ENCODE data around the gene MYPOP. TPM values are rescaled to one million over a fixed set of nuclear protein-coding genes. Genes with fewer than 3 reads are reported as not detected.

Gene MYPOP
- total and polyA plus RNA-seq, 2 donors from 2014 or later = 6.7 to 11.7 TPM

DNA sequence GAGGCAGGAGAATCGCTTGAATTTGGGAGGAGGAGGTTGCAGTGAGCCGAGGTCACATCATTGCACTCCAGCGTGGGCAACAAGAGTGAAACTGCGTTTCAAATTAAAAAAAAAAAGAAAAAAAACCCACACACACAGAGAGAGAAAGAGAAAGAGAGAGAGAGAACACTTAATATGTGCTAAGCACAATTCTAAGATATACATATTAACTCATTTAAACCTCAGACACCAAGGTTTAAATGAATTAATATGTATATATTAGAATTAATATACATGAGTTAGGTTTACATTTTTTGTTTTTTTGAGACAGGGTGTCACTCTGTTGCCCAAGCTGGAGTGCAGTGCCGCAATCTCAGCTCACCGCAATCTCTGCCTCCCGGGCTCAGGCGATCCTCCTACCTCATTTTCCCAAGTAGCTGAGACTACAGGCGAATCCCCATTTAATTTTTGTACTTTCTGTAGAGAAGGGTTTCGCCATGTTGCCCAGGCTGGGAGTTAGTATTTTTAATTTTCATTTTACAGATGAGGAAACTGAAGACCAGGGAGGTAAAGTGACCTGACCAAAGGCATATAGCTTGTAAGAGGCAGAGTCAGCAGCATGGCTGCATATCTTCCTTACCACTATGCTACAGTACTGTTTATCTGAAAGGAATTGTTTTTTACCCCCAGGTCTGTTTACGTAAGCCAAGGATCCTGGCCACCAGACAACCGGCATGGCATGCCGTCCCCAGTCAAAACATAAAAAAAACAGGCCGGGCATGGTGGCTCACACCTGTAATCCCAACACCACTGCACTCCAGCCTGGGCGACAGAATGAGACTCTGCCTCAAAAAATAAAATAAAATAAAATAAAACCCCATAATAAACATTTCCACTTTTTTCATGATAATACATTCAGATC, 41.8 kb downstream of the MYPOP start:
- H3K27ac ChIP-seq (ENCODE audit: low read depth in 2 of 2, low read length in 2 of 2) = no peak overlapping the region
- no peak for DNase-seq
- FAIRE-seq = no peak
- H3K27me3 ChIP-seq (ENCODE audit: control insufficient read depth, insufficient read depth, low read length) = peaks cover 13% of the 10 kb centered on the region
- no peak overlapping the region for H3K9ac ChIP-seq (ENCODE audit: low read length in 3 of 3)
- H3K9me3 ChIP-seq (ENCODE audit: control insufficient read depth in 2 of 3, insufficient read depth in 1 of 3, low read length in 3 of 3) = no peaks in the 10 kb centered on the region
- TF ChIP-seq, protein P1, sequence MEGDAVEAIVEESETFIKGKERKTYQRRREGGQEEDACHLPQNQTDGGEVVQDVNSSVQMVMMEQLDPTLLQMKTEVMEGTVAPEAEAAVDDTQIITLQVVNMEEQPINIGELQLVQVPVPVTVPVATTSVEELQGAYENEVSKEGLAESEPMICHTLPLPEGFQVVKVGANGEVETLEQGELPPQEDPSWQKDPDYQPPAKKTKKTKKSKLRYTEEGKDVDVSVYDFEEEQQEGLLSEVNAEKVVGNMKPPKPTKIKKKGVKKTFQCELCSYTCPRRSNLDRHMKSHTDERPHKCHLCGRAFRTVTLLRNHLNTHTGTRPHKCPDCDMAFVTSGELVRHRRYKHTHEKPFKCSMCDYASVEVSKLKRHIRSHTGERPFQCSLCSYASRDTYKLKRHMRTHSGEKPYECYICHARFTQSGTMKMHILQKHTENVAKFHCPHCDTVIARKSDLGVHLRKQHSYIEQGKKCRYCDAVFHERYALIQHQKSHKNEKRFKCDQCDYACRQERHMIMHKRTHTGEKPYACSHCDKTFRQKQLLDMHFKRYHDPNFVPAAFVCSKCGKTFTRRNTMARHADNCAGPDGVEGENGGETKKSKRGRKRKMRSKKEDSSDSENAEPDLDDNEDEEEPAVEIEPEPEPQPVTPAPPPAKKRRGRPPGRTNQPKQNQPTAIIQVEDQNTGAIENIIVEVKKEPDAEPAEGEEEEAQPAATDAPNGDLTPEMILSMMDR (IDR thresholded peaks at IDR 0.05; ENCODE audit: borderline replicate concordance, extremely low read depth, insufficient read depth) = no peak
- no peak overlapping the region for H3K4me3 ChIP-seq (ENCODE audit: low read length in 3 of 3)
- peaks cover 0 to 10% (median 0%) of the 10 kb centered on the region in 3 donors for H3K4me1 ChIP-seq (ENCODE audit: control insufficient read depth in 2 of 3, insufficient read depth in 2 of 3, low read depth in 1 of 3, low read length in 3 of 3)
- no peaks in the 10 kb centered on the region for H3K36me3 ChIP-seq (ENCODE audit: control insufficient read depth in 2 of 3, insufficient read depth in 3 of 3, low read length in 3 of 3)
- intact Hi-C loops (cut with DNase I) = no loop called here

DNA sequence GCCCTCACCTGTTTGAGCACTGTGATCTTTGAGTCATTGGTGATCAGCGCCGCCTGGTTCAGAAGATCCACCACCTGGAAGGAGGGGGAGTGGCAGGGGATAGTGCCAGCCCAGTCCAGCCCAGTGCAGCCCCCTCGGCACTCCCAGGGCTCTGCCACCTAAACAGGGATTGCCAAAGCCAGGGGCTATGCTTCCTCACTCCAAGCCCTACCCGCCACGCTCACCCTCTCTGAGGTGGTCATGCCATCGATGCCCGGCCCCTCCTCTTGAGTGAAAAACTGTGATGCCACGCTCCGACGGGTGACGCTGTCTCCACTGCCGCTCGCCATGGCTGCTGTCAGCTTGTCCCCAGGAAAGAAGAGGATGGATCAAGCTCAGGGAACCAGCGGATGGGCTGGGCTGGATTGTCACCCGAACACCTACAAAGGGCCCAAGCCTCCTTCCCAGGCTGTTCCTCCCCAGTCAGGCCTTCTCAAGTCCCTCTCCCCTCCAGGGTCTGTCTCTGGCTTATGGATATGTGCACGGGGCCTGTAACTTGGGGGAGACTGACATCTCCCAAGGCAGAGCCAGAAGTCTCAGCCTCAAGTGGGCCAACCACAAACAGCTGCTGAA, 48.1 kb downstream of the MYPOP start:
- TF ChIP-seq, protein P1 (IDR thresholded peaks at IDR 0.05; ENCODE audit: borderline replicate concordance, extremely low read depth, insufficient read depth) = no peak
- intact Hi-C loops (cut with DNase I) = no loop called here
- no peak overlapping the region for H3K9ac ChIP-seq (ENCODE audit: low read length in 3 of 3)
- H3K4me3 ChIP-seq (ENCODE audit: low read length in 3 of 3) = no peak overlapping the region
- DNase-seq (no peak), FAIRE-seq (no peak)
- no peaks in the 10 kb centered on the region for H3K9me3 ChIP-seq (ENCODE audit: control insufficient read depth in 2 of 3, insufficient read depth in 1 of 3, low read length in 3 of 3)
- H3K36me3 ChIP-seq (ENCODE audit: control insufficient read depth in 2 of 3, insufficient read depth in 3 of 3, low read length in 3 of 3) = peaks cover 4 to 31% (median 9%) of the 10 kb centered on the region in 3 donors
- no peak overlapping the region for H3K27ac ChIP-seq (ENCODE audit: low read depth in 2 of 2, low read length in 2 of 2)
- H3K4me1 ChIP-seq (ENCODE audit: control insufficient read depth in 2 of 3, insufficient read depth in 2 of 3, low read depth in 1 of 3, low read length in 3 of 3) = no peaks in the 10 kb centered on the region
- no peaks in the 10 kb centered on the region for H3K27me3 ChIP-seq (ENCODE audit: control insufficient read depth, insufficient read depth, low read length)

DNA sequence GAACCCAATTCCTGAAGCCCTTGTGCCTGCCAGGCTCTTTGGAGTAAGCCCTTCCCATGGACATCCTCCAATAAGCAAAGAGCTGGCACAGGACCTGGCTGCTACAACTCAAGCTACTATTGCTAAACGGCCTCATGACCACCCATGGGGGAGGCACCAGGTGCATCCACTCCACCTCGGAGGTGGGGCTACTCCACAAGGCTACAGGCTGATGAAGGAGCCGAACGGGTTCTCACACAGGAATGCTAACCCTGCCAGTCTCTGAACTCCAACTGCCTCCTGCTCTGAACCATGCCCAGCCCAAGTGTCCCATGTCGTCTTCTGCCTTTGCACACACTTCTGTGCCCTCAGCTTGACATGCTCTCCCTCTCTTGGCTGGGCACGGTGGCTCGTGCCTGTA, 49.4 kb downstream of the MYPOP start:
- no peak overlapping the region for H3K9ac ChIP-seq (ENCODE audit: low read length in 3 of 3)
- peaks cover 12 to 44% (median 17%) of the 10 kb centered on the region in 3 donors for H3K36me3 ChIP-seq (ENCODE audit: control insufficient read depth in 2 of 3, insufficient read depth in 3 of 3, low read length in 3 of 3)
- no peak overlapping the region for H3K27ac ChIP-seq (ENCODE audit: low read depth in 2 of 2, low read length in 2 of 2)
- no peak for DNase-seq
- H3K27me3 ChIP-seq (ENCODE audit: control insufficient read depth, insufficient read depth, low read length) = no peaks in the 10 kb centered on the region
- H3K9me3 ChIP-seq (ENCODE audit: control insufficient read depth in 2 of 3, insufficient read depth in 1 of 3, low read length in 3 of 3) = no peaks in the 10 kb centered on the region
- TF ChIP-seq, protein P1 (IDR thresholded peaks at IDR 0.05; ENCODE audit: borderline replicate concordance, extremely low read depth, insufficient read depth) = no peak
- intact Hi-C loops (cut with DNase I) = no loop called here
- no peak overlapping the region for H3K4me3 ChIP-seq (ENCODE audit: low read length in 3 of 3)
- FAIRE-seq = no peak
- H3K4me1 ChIP-seq (ENCODE audit: control insufficient read depth in 2 of 3, insufficient read depth in 2 of 3, low read depth in 1 of 3, low read length in 3 of 3) = no peaks in the 10 kb centered on the region

Data from kidney (tissue), 14 donors.